PC-3 (cell line): ENCODE results near the gene JMJD4. TPM values are rescaled to one million over a fixed set of nuclear protein-coding genes. Genes with fewer than 3 reads are reported as not detected.

Experiments
- ATAC-seq: fragments of 200-7000 bp; cut with Tn5 transposase; 2 replicates; pipeline ENCODE4 v1.9.1; 2020; ENCODE audit warnings: mild to moderate bottlenecking, moderate library complexity
- BruUV-seq: library from RNA; stranded (reverse); fragments of 400-500 nt; replicated peaks from 2 replicates; lab custom pipeline; 2021; lab: Mats Ljungman, UMichigan
- CTCF ChIA-PET: fragments of 300-600 bp; sonication (Branson Sonifier 250); formaldehyde crosslinking; loops from one replicate; lab custom pipeline; 2022; ENCODE audit warnings: antibody characterized with exemption; lab: Charles Lee
- POLR2A ChIA-PET: fragments of 300-600 bp; sonication (Branson Sonifier 250); formaldehyde crosslinking; loops from one replicate; lab custom pipeline; 2022; ENCODE audit warnings: antibody characterized with exemption; ENCODE audit not compliant: unreplicated experiment; lab: Charles Lee
- DNase-seq: peaks from one replicate; pipeline ENCODE4 v3.0.0-alpha.2; 2015
- H2AFZ ChIP-seq: fragments of 300-600 bp; sonication (generic); 2 replicates; pipeline ENCODE4 v1.6.0; 2016; ENCODE audit warnings: antibody characterized with exemption, low read length
- H3F3A ChIP-seq: fragments of 300-600 bp; sonication (generic); one replicate; pipeline ENCODE4 v1.6.0; 2017; ENCODE audit warnings: antibody characterized with exemption, low read length, control low read depth, mild to moderate bottlenecking; ENCODE audit not compliant: unreplicated experiment
- H3K27ac ChIP-seq: fragments of 300-600 bp; sonication (generic); 2 replicates; pipeline ENCODE4 v1.5.1; 2016; ENCODE audit warnings: mild to moderate bottlenecking, low read length
- H3K27me3 ChIP-seq: fragments of 300-600 bp; sonication (generic); 2 replicates; pipeline ENCODE4 v1.6.1; 2016; ENCODE audit warnings: low read length, mixed read lengths
- H3K36me3 ChIP-seq: fragments of 300-600 bp; sonication (generic); 2 replicates; pipeline ENCODE4 v1.6.1; 2016; ENCODE audit warnings: low read depth, mixed run types, low read length, mixed read lengths
- H3K4me1 ChIP-seq: fragments of 300-600 bp; sonication (generic); 2 replicates; pipeline ENCODE4 v1.5.1; 2016; ENCODE audit warnings: low read length; ENCODE audit not compliant: insufficient read depth
- H3K4me2 ChIP-seq: fragments of 300-600 bp; sonication (generic); 2 replicates; pipeline ENCODE4 v1.6.0; 2016; ENCODE audit warnings: low read length
- H3K4me3 ChIP-seq: fragments of 300-600 bp; sonication (generic); 2 replicates; pipeline ENCODE4 v1.5.1; 2016; ENCODE audit warnings: mild to moderate bottlenecking, low read length, mixed read lengths
- H3K79me2 ChIP-seq: fragments of 300-600 bp; sonication (generic); 2 replicates; pipeline ENCODE4 v1.6.1; 2017; ENCODE audit warnings: low read length, mixed read lengths
- H3K9ac ChIP-seq: fragments of 300-600 bp; sonication (generic); 2 replicates; pipeline ENCODE4 v1.6.0; 2016; ENCODE audit warnings: mild to moderate bottlenecking, low read length
- H3K9me2 ChIP-seq: fragments of 300-600 bp; sonication (generic); replicated peaks from 2 replicates; pipeline ENCODE4 v1.6.1; 2016; ENCODE audit warnings: mixed run types, low read length, mixed read lengths
- H3K9me3 ChIP-seq: fragments of 300-600 bp; sonication (generic); 2 replicates; pipeline ENCODE4 v1.6.1; 2016; ENCODE audit warnings: low read length, mixed read lengths
- H4K20me1 ChIP-seq: fragments of 300-600 bp; sonication (generic); 2 replicates; pipeline ENCODE4 v1.6.1; 2016; ENCODE audit warnings: low read length, mixed read lengths
- EZH2 ChIP-seq: fragments of 300-600 bp; sonication (generic); IDR thresholded peaks from one replicate; pipeline ENCODE4 v1.6.1; 2017; ENCODE audit warnings: antibody characterized with exemption, mild to moderate bottlenecking, low read length; ENCODE audit not compliant: unreplicated experiment
- EZH2phosphoT487 ChIP-seq: fragments of 300-600 bp; sonication (generic); IDR thresholded peaks from 2 replicates; pipeline ENCODE4 v1.6.1; 2018; ENCODE audit warnings: mild to moderate bottlenecking, antibody characterized with exemption, low read length, borderline replicate concordance
- intact Hi-C: fragments of 100-400 bp; cut with micrococcal nuclease; formaldehyde crosslinking; loops from 2 replicates; pipeline ENCODE4 v1.9.0; 2023
- total RNA-seq: library from RNA; depleted of rRNA; stranded (reverse); fragments of >200 nt; gene quantifications from 2 replicates; pipeline ENCODE4 v1.2.3, GENCODE V29; 2014
- TF ChIP-seq, protein P1 (sequence below): fragments of 300-600 bp; sonication (generic); conservative IDR thresholded peaks from 2 replicates; pipeline ENCODE4 v1.5.1; 2017; ENCODE audit warnings: antibody characterized with exemption, low read depth, mild to moderate bottlenecking, low read length

JMJD4 gene
- total RNA-seq, 1 experiment from 2014 or later = 80.5 TPM

- TF ChIP-seq, protein P1, sequence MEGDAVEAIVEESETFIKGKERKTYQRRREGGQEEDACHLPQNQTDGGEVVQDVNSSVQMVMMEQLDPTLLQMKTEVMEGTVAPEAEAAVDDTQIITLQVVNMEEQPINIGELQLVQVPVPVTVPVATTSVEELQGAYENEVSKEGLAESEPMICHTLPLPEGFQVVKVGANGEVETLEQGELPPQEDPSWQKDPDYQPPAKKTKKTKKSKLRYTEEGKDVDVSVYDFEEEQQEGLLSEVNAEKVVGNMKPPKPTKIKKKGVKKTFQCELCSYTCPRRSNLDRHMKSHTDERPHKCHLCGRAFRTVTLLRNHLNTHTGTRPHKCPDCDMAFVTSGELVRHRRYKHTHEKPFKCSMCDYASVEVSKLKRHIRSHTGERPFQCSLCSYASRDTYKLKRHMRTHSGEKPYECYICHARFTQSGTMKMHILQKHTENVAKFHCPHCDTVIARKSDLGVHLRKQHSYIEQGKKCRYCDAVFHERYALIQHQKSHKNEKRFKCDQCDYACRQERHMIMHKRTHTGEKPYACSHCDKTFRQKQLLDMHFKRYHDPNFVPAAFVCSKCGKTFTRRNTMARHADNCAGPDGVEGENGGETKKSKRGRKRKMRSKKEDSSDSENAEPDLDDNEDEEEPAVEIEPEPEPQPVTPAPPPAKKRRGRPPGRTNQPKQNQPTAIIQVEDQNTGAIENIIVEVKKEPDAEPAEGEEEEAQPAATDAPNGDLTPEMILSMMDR = no peak
- TF ChIP-seq EZH2 (no peak), EZH2phosphoT487 (no peak)
- POLR2A ChIA-PET = interaction anchor here (0.7 kb wide), 1 partner anchor 53 kb away, joined by 24 read pairs; no protein-coding TSS in a partner anchor
- Histone ChIP-seq H3K27me3 (no peaks in the 10 kb centered on the region), H3F3A (no peaks in the 10 kb centered on the region), H3K27ac (peak overlapping the region; percentile 22), H3K9me3 (no peaks in the 10 kb centered on the region), H3K9ac (peak overlapping the region; percentile 91), H2AFZ (peak overlapping the region; percentile 87), H3K4me2 (peak overlapping the region; percentile 86), H3K79me2 (peaks cover 73% of the 10 kb centered on the region), H3K4me3 (peak overlapping the region; percentile 80), H3K4me1 (peaks cover 22% of the 10 kb centered on the region), H4K20me1 (0 out of 2 replicates have a peak, but pooled peaks cover 5% of the 10 kb centered on the region), H3K9me2 (no peaks in the 10 kb centered on the region), H3K36me3 (peaks cover 24% of the 10 kb centered on the region)
- no TSS peak for BruUV-seq
- CTCF ChIA-PET = no interaction called here
- ATAC-seq (peak; percentile 7), DNase-seq (no peak)
- intact Hi-C loops = loop anchor here (2.0 kb wide), 2 partner anchors 24 to 54 kb away; no protein-coding TSS in a partner anchor
Observed at GRCh38 chr1:227734546-227734855, 601 bp downstream of the JMJD4 start.

DNA sequence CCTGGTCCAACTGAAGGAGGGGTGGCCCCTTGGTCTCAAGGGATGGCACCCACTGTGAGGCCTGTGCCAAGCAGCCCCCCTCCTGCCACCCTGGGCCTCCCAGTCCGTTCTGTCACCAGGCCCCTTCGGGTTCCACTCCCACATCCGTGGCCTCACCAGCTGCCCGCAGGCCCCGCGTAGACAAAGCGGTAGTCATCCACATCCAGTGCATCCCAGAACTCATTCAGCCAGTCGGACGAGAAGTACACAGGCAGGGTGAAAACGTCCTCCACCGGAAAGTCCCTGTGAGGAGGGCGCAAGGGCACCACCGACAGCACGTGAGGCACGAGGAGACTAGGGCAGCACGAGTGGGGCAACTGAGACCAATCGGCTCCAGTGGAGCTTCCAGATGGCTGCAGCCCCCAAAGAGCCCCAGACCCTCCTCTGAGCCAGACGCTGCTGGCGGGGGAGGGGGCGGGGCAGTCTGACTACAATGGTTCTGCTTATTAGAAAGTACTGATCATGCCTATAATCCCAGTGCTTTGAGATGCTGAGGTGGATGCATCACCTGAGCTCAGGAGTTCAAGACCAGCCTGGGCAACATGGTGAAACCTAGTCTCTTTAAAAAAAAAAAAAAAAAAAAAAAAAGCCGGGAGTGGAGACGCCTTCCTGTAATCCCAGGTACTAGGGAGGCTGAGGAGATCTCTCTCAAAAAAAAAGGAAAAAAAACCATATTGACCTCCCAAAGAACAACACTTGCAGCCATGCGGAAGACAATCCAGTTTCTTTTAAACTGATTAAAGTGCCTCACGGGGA is 1.2 kb downstream of the JMJD4 start:
- POLR2A ChIA-PET = interaction anchor here (0.7 kb wide), 1 partner anchor 54 kb away, joined by 24 read pairs; no protein-coding TSS in a partner anchor

More for the DNA sequence above, 1.2 kb downstream of the JMJD4 start:
- TSS peak; percentile 39 for BruUV-seq
- peaks cover 68% of the 10 kb centered on the region for H3K79me2 ChIP-seq
- DNase-seq (peak; percentile 80), ATAC-seq (no peak)
- H3K9me3 ChIP-seq = no peaks in the 10 kb centered on the region
- CTCF ChIA-PET = no interaction called here
- TF ChIP-seq EZH2 (no peak), EZH2phosphoT487 (no peak)
- TF ChIP-seq, protein P1 = no peak
- H4K20me1 ChIP-seq = 0 out of 2 replicates have a peak, but pooled peaks cover 5% of the 10 kb centered on the region
- H3F3A ChIP-seq = no peaks in the 10 kb centered on the region
- peaks cover 28% of the 10 kb centered on the region for H3K4me1 ChIP-seq
- no peaks in the 10 kb centered on the region for H3K27me3 ChIP-seq
- H3K9ac ChIP-seq = peak overlapping the region; percentile 91
- H3K4me2 ChIP-seq = peak overlapping the region; percentile 86
- peak overlapping the region; percentile 80 for H3K4me3 ChIP-seq
- H2AFZ ChIP-seq = peak overlapping the region; percentile 87; the same call in 1 of the 2 replicates
- intact Hi-C loops = loop anchor here (2.0 kb wide), 2 partner anchors 25 to 55 kb away; no protein-coding TSS in a partner anchor
- H3K27ac ChIP-seq = peak overlapping the region; percentile 22
- H3K36me3 ChIP-seq = peaks cover 22% of the 10 kb centered on the region
- H3K9me2 ChIP-seq = no peaks in the 10 kb centered on the region
